Smooth muscle cell (in vitro differentiated cells): ENCODE results near the gene WDR55. TPM values are rescaled to one million over a fixed set of nuclear protein-coding genes. Genes with fewer than 3 reads are reported as not detected.

Source experiments
- DNase-seq: peaks from one replicate; lab custom pipeline; 2025; ENCODE audit not compliant: unreplicated experiment; lab: John Stamatoyannopoulos, UW
- H2AFZ ChIP-seq: fragments of 200-600 bp; sonication (generic); 2 replicates; pipeline ENCODE4 v1.6.0; 2016; ENCODE audit warnings: antibody characterized with exemption, low read depth, mild to moderate bottlenecking
- H3F3A ChIP-seq: fragments of 200-600 bp; sonication (generic); 2 replicates; pipeline ENCODE4 v1.6.0; 2017; ENCODE audit warnings: antibody characterized with exemption, low read depth
- H3K27ac ChIP-seq: fragments of 200-600 bp; sonication (generic); 2 replicates; pipeline ENCODE4 v1.5.1; 2016; ENCODE audit warnings: low read depth, mild to moderate bottlenecking
- H3K27me3 ChIP-seq: fragments of 200-600 bp; sonication (generic); 2 replicates; pipeline ENCODE4 v1.6.1; 2016; ENCODE audit warnings: low read depth, mild to moderate bottlenecking
- H3K36me3 ChIP-seq: fragments of 200-600 bp; sonication (generic); 2 replicates; pipeline ENCODE4 v1.5.1; 2016; ENCODE audit warnings: low read depth
- H3K4me1 ChIP-seq: fragments of 200-600 bp; sonication (generic); 2 replicates; pipeline ENCODE4 v1.5.1; 2016; ENCODE audit warnings: low read depth
- H3K4me2 ChIP-seq: fragments of 200-600 bp; sonication (generic); 2 replicates; pipeline ENCODE4 v1.6.0; 2016; ENCODE audit warnings: mild to moderate bottlenecking
- H3K4me3 ChIP-seq: fragments of 200-600 bp; sonication (generic); 2 replicates; pipeline ENCODE4 v1.5.1; 2016; ENCODE audit warnings: mild to moderate bottlenecking
- H3K79me2 ChIP-seq: fragments of 200-600 bp; sonication (generic); 2 replicates; pipeline ENCODE4 v1.6.0; 2016; ENCODE audit warnings: low read depth, mild to moderate bottlenecking
- H3K9ac ChIP-seq: fragments of 200-600 bp; sonication (generic); 2 replicates; pipeline ENCODE4 v1.6.0; 2016; ENCODE audit warnings: low read depth
- H3K9me3 ChIP-seq: fragments of 200-600 bp; sonication (generic); replicated peaks from 2 replicates; pipeline ENCODE4 v1.5.1; 2016; ENCODE audit warnings: low read depth
- H4K20me1 ChIP-seq: fragments of 200-600 bp; sonication (generic); 2 replicates; pipeline ENCODE4 v1.6.0; 2016; ENCODE audit warnings: low read depth
- CTCF ChIP-seq: fragments of 200-600 bp; sonication (generic); IDR thresholded peaks from 2 replicates; pipeline ENCODE4 v1.5.1; 2017; ENCODE audit warnings: borderline replicate concordance, mild to moderate bottlenecking, antibody characterized with exemption; ENCODE audit not compliant: insufficient read depth, poor library complexity, severe bottlenecking
- WGBS: methylation state at CpG from one replicate; pipeline ENCODE4 v1.1.7; 2016; ENCODE audit warnings: low lambda C conversion rate; 5-methylcytosine and 5-hydroxymethylcytosine counted together
- polyA plus RNA-seq: library from polyadenylated mRNA; unstranded; fragments of >200 nt; fragmentation: Nextera tagmentation; extraction: Ambion mirVana; gene quantifications from 2 replicates; pipeline ENCODE4 v1.2.1, GENCODE V29; 2016
- total RNA-seq: library from RNA; depleted of rRNA; stranded (reverse); fragments of >200 nt; gene quantifications from 2 replicates; pipeline ENCODE4 v1.2.3, GENCODE V29; 2014

WDR55 gene
- total and polyA plus RNA-seq, 2 experiments from 2014 or later = 14.2 to 20.6 TPM

- Histone ChIP-seq H3K9ac (no peak within 1 kb of the TSS), H3K27me3 (no peaks in the 10 kb centered on the region), H2AFZ (peak within 1 kb of the TSS; percentile 96), H3K4me3 (peak within 1 kb of the TSS; percentile 76), H3K4me2 (peak within 1 kb of the TSS; percentile 96), H3K27ac (peak within 1 kb of the TSS; percentile 43), H3K4me1 (peaks cover 4% of the 10 kb centered on the region), H3F3A (no peaks in the 10 kb centered on the region), H3K79me2 (no peaks in the 10 kb centered on the region), H3K9me3 (no peaks in the 10 kb centered on the region), H4K20me1 (no peaks in the 10 kb centered on the region), H3K36me3 (no peaks in the 10 kb centered on the region)
- DNase-seq = peak; percentile 85
- peak; percentile 37 for TF ChIP-seq CTCF
- WGBS = 2% methylated on average over 29 of the region's 63 CpGs
Measured at GRCh38 chr5:140639148-140639981, 25.3 kb upstream of the WDR55 start, which contains the start of gene TMCO6. TSS of gene TMCO6 (plus strand) at chr5:140639451. CDS start at chr5:140639528, 77 bp downstream.

GRCh38 chr5:140641716-140642115, 23.0 kb upstream of the WDR55 start:
- Histone ChIP-seq H2AFZ (no peak overlapping the region), H3K79me2 (peaks cover 7% of the 10 kb centered on the region), H3K27ac (no peak overlapping the region), H3K27me3 (no peaks in the 10 kb centered on the region), H3K4me2 (no peak overlapping the region), H4K20me1 (no peaks in the 10 kb centered on the region), H3F3A (no peaks in the 10 kb centered on the region), H3K36me3 (no peaks in the 10 kb centered on the region), H3K9me3 (no peaks in the 10 kb centered on the region), H3K4me3 (no peak overlapping the region), H3K4me1 (peaks cover 10% of the 10 kb centered on the region), H3K9ac (no peak overlapping the region)
- DNase-seq = no peak
- no peak for TF ChIP-seq CTCF
- 96% methylated on average over 8 of the region's 8 CpGs for WGBS

GRCh38 chr5:140642718-140643117, 22.0 kb upstream of the WDR55 start:
- no peak overlapping the region for H3K4me2 ChIP-seq
- WGBS = 94% methylated on average over 3 of the region's 3 CpGs
- no peak for DNase-seq

More at GRCh38 chr5:140642718-140643117, 22.0 kb upstream of the WDR55 start:
- no peak for TF ChIP-seq CTCF
- Histone ChIP-seq H3K4me3 (no peak overlapping the region), H3K27ac (no peak overlapping the region), H3K9me3 (no peaks in the 10 kb centered on the region), H3K79me2 (peaks cover 12% of the 10 kb centered on the region), H3K36me3 (no peaks in the 10 kb centered on the region), H4K20me1 (no peaks in the 10 kb centered on the region), H2AFZ (no peak overlapping the region), H3K4me1 (peaks cover 11% of the 10 kb centered on the region), H3K9ac (no peak overlapping the region), H3F3A (no peaks in the 10 kb centered on the region), H3K27me3 (no peaks in the 10 kb centered on the region)
